ENCODE measurements around the gene ELMO1. TPM values are rescaled to one million over a fixed set of nuclear protein-coding genes. Genes with fewer than 3 reads are reported as not detected.

ELMO1 gene
- total RNA-seq, 1 experiment from 2014 or later = 7.8 TPM

- Mint-ChIP-seq H3K27me3 (ENCODE audit: low read depth) (no peaks in the 10 kb centered on the region; the same call in 1 of the 2 replicates), H3K9me3 (no peaks in the 10 kb centered on the region), H3K36me3 (ENCODE audit: insufficient read depth in 1 of 3, low read depth in 3 of 3) (no peaks in the 10 kb centered on the region; a peak in 1 of 7 replicates), H3K4me3 (no peak overlapping the region), H3K27ac (no peak overlapping the region), H3K4me1 (peaks cover 0 to 2% of the 10 kb centered on the region in 2 experiments; a peak in 1 of 4 replicates)
- Histone ChIP-seq H3K9ac (ENCODE audit: extremely low read depth, insufficient read length, low read length) (no peak overlapping the region), H3K27me3 (ENCODE audit: insufficient read depth, low read length) (no peaks in the 10 kb centered on the region), H3K4me1 (ENCODE audit: insufficient read depth, low read length) (no peaks in the 10 kb centered on the region), H3K18ac (ENCODE audit: insufficient read length, low read depth, low read length) (no peak overlapping the region), H2BK5ac (ENCODE audit: insufficient read length, low read length) (no peak overlapping the region), H3K79me1 (ENCODE audit: insufficient read depth, low read depth, low read length, poor library complexity, severe bottlenecking) (no peaks in the 10 kb centered on the region), H3K23me2 (ENCODE audit: insufficient read length, low read depth, low read length, poor library complexity, severe bottlenecking) (no peaks in the 10 kb centered on the region), H3K14ac (ENCODE audit: insufficient read depth, low read length) (no peak overlapping the region), H2AFZ (ENCODE audit: low read length) (no peak overlapping the region), H2BK20ac (ENCODE audit: low read depth, low read length, poor library complexity, severe bottlenecking) (no peak overlapping the region), H2BK12ac (ENCODE audit: insufficient read length, low read depth, low read length) (no peak overlapping the region), H3K4ac (ENCODE audit: low read depth, low read length) (no peak overlapping the region), H4K8ac (replicated peaks; ENCODE audit: insufficient read length, low read depth, low read length) (no peak overlapping the region), H4K5ac (ENCODE audit: insufficient read length, low read depth, low read length) (no peak overlapping the region), H3K9me3 (ENCODE audit: control insufficient read depth, low read depth, low read length) (no peaks in the 10 kb centered on the region), H2BK120ac (ENCODE audit: low read depth, low read length, poor library complexity, severe bottlenecking) (no peak overlapping the region), H3K79me2 (ENCODE audit: insufficient read depth, low read length) (no peaks in the 10 kb centered on the region), H2AK5ac (ENCODE audit: insufficient read length, low read length) (no peak overlapping the region), H4K91ac (ENCODE audit: insufficient read length, low read depth, low read length) (no peak overlapping the region), H4K20me1 (ENCODE audit: control insufficient read depth, insufficient read depth, insufficient read length) (no peaks in the 10 kb centered on the region), H3T11ph (ENCODE audit: low read length) (no peak overlapping the region), H3K23ac (ENCODE audit: insufficient read length, low read depth, low read length) (no peak overlapping the region), H2BK15ac (ENCODE audit: low read depth, low read length) (no peak overlapping the region), H3K56ac (ENCODE audit: insufficient read length, low read depth, low read length) (no peak overlapping the region), H3K27ac (ENCODE audit: insufficient read length, low read depth, low read length) (no peak overlapping the region), H3K4me2 (ENCODE audit: insufficient read depth, insufficient read length, low read length) (no peak overlapping the region)
- DNase-seq = no peak
- TF ChIP-seq CTCF (conservative IDR thresholded peaks at IDR 0.05) = no peak
- WGBS (ENCODE audit: extremely low coverage, insufficient read length, low lambda C conversion rate) = no CpG with 5 or more reads among the region's 5 CpGs
These were observed 550.5 kb downstream of the ELMO1 start for GRCh38 chr7:36898186-36898585.
